CD14-positive monocyte (primary cell): ENCODE results near the gene HOXC11. TPM values are rescaled to one million over a fixed set of nuclear protein-coding genes. Genes with fewer than 3 reads are reported as not detected.

Experiments used
- DNase-seq, 3 donors: peaks; one replicate each; pipeline ENCODE4 v3.0.0-alpha.2; 2011 to 2022
- H2AFZ ChIP-seq: 2 replicates; pipeline ENCODE4 v1.6.0; 2012; ENCODE audit warnings: mild to moderate bottlenecking, low read depth, low read length, inconsistent platforms; ENCODE audit not compliant: insufficient read depth, poor library complexity, severe bottlenecking
- H3K27ac ChIP-seq, 2 donors: 1 replicate in 1 of 2; 2 replicates in 1 of 2; pipeline ENCODE4 v1.5.1; 2012 to 2013; ENCODE audit warnings: low read length in 2 of 2, control low read depth in 1 of 2, inconsistent platforms in 1 of 2, low read depth in 1 of 2, mild to moderate bottlenecking in 1 of 2
- H3K27me3 ChIP-seq, 2 donors: one replicate each; pipeline versions ENCODE4 v1.6.0 to v1.6.1; 2011 to 2013; ENCODE audit warnings: low read length in 2 of 2; ENCODE audit not compliant: control insufficient read depth in 2 of 2, insufficient read depth in 2 of 2
- H3K36me3 ChIP-seq, 2 donors: replicated peaks in 1 of 2; 1 replicate in 1 of 2; 2 replicates in 1 of 2; pipeline versions ENCODE4 v1.5.1 to v1.6.1; 2012 to 2013; ENCODE audit warnings: low read length in 2 of 2, control low read depth in 1 of 2, inconsistent platforms in 1 of 2, mild to moderate bottlenecking in 1 of 2; ENCODE audit not compliant: insufficient read depth in 2 of 2, control insufficient read depth in 1 of 2
- H3K4me1 ChIP-seq, 2 donors: 1 replicate in 1 of 2; 2 replicates in 1 of 2; pipeline versions ENCODE4 v1.5.1 to v1.6.1; 2012 to 2013; ENCODE audit warnings: low read length in 2 of 2, control low read depth in 1 of 2, inconsistent platforms in 1 of 2, mild to moderate bottlenecking in 1 of 2, moderate library complexity in 1 of 2; ENCODE audit not compliant: insufficient read depth in 2 of 2, control insufficient read depth in 1 of 2
- H3K4me2 ChIP-seq: replicated peaks from 2 replicates; pipeline ENCODE3; 2012; ENCODE audit warnings: low read length, moderate library complexity, mild to moderate bottlenecking; ENCODE audit not compliant: poor library complexity, severe bottlenecking; ENCODE audit errors: extremely low read depth
- H3K4me3 ChIP-seq, 3 experiments: fragments of 200-600 bp in 1 of 3; sonication (generic) in 1 of 3; replicated peaks in 1 of 3; 1 replicate in 2 of 3; 2 replicates in 1 of 3; pipeline ENCODE4 v1.5.1; 2011 to 2013; ENCODE audit warnings: low read length in 3 of 3, mild to moderate bottlenecking in 3 of 3, control low read depth in 2 of 3, low read depth in 2 of 3, inconsistent platforms in 1 of 3, moderate library complexity in 1 of 3
- H3K79me2 ChIP-seq: 2 replicates; pipeline ENCODE4 v1.6.0; 2012; ENCODE audit warnings: mild to moderate bottlenecking, control low read depth, inconsistent platforms, low read length, moderate library complexity; ENCODE audit not compliant: insufficient read depth
- H3K9ac ChIP-seq: 2 replicates; pipeline ENCODE4 v1.6.0; 2017; ENCODE audit warnings: low read length, mild to moderate bottlenecking; ENCODE audit not compliant: insufficient read depth, poor library complexity, severe bottlenecking
- H3K9me3 ChIP-seq, 2 donors: replicated peaks in 1 of 2; 1 replicate in 1 of 2; 2 replicates in 1 of 2; pipeline versions ENCODE4 v1.5.1 to v1.6.1; 2012 to 2013; ENCODE audit warnings: low read length in 2 of 2, control low read depth in 1 of 2; ENCODE audit not compliant: control insufficient read depth in 1 of 2, insufficient read depth in 1 of 2
- H4K20me1 ChIP-seq: 2 replicates; pipeline ENCODE4 v1.6.0; 2012; ENCODE audit warnings: mild to moderate bottlenecking, low read length, control low read depth, moderate library complexity; ENCODE audit not compliant: insufficient read depth
- H3K27ac Mint-ChIP-seq, 7 donors: one replicate each; pipeline ENCODE4 v1.8.0; 2020; ENCODE audit warnings: mild to moderate bottlenecking in 7 of 7, mixed read lengths in 7 of 7, moderate library complexity in 6 of 7, inconsistent platforms in 2 of 7
- H3K27me3 Mint-ChIP-seq, 3 donors: one replicate each; pipeline ENCODE4 v1.8.0; 2021 to 2022; ENCODE audit warnings: low read depth in 3 of 3, mild to moderate bottlenecking in 3 of 3, mixed read lengths in 3 of 3, moderate library complexity in 3 of 3, inconsistent platforms in 1 of 3
- H3K36me3 Mint-ChIP-seq, 2 donors: one replicate each; pipeline ENCODE4 v1.8.0; 2020; ENCODE audit warnings: mixed read lengths in 2 of 2, inconsistent platforms in 1 of 2, mild to moderate bottlenecking in 1 of 2
- H3K4me1 Mint-ChIP-seq: one replicate; pipeline ENCODE4 v1.8.0; 2020; ENCODE audit warnings: mild to moderate bottlenecking, mixed read lengths
- H3K4me3 Mint-ChIP-seq, 2 donors: one replicate each; pipeline ENCODE4 v1.8.0; 2020; ENCODE audit warnings: mild to moderate bottlenecking in 2 of 2, mixed read lengths in 2 of 2, moderate library complexity in 1 of 2
- H3K9me3 Mint-ChIP-seq, 7 donors: one replicate each; pipeline ENCODE4 v1.8.0; 2020 to 2022; ENCODE audit warnings: mixed read lengths in 7 of 7, mild to moderate bottlenecking in 6 of 7, moderate library complexity in 6 of 7, inconsistent platforms in 2 of 7
- CTCF ChIP-seq: fragments of 200-600 bp; IDR thresholded peaks from one replicate; pipeline ENCODE4 v1.8.0; 2022; ENCODE audit warnings: antibody characterized with exemption, mild to moderate bottlenecking
- WGBS: methylation state at CpG from one replicate; pipeline ENCODE4 v1.1.5; 2013; ENCODE audit warnings: missing lambda C conversion rate; ENCODE audit not compliant: insufficient coverage; 5-methylcytosine and 5-hydroxymethylcytosine counted together
- intact Hi-C, 2 donors: fragments of 100-400 bp; cut with micrococcal nuclease; formaldehyde crosslinking; loops; one replicate each; pipeline versions ENCODE4 v1.15.0 to v1.15.1; 2023
- polyA plus RNA-seq, 3 donors: library from polyadenylated mRNA; depleted of rRNA in 1 of 3; unstranded in 2 of 3; stranded (reverse) in 1 of 3; fragments of 300-500 nt in 2 of 3; fragments of >200 nt in 1 of 3; fragmentation: Illumina TruSeq in 2 of 3; gene quantifications; 1 replicate in 2 of 3; 2 replicates in 1 of 3; pipeline ENCODE4 v1.2.3, GENCODE V29; 2012 to 2021

HOXC11 gene
- polyA plus RNA-seq, 3 donors: not detected

- Mint-ChIP-seq H3K27ac (no peak overlapping the region), H3K4me3 (peak overlapping the region in 1 of 2 donors; percentile 80), H3K36me3 (peaks cover 6 to 34% of the 10 kb centered on the region in 2 donors), H3K9me3 (peaks cover 16 to 77% (median 50%) of the 10 kb centered on the region in 7 donors), H3K27me3 (peaks cover 98 to 100% (median 100%) of the 10 kb centered on the region in 3 donors), H3K4me1 (peaks cover 42% of the 10 kb centered on the region)
- Histone ChIP-seq H3K9ac (no peak overlapping the region), H3K4me2 (no peak overlapping the region), H3K79me2 (no peaks in the 10 kb centered on the region), H3K36me3 (no peaks in the 10 kb centered on the region), H4K20me1 (no peaks in the 10 kb centered on the region), H3K4me3 (no peak overlapping the region), H3K27ac (no peak overlapping the region), H3K27me3 (peaks cover 91 to 100% of the 10 kb centered on the region in 2 donors), H3K9me3 (peaks cover 36 to 83% of the 10 kb centered on the region in 2 donors), H3K4me1 (peaks cover 30 to 35% of the 10 kb centered on the region in 2 donors), H2AFZ (no peak overlapping the region)
- WGBS: no CpG with 5 or more reads among the region's 4 CpGs
- DNase-seq: no peak
- no peak for TF ChIP-seq CTCF
- intact Hi-C loops: loop anchor here in 1 of 2 donors (10.0 kb wide), 1 partner anchor 293 kb away; no protein-coding TSS in a partner anchor
Observed at GRCh38 chr12:53987787-53988230, 14.9 kb downstream of the HOXC11 start.

- no peak for TF ChIP-seq CTCF
- Histone ChIP-seq H4K20me1 (no peaks in the 10 kb centered on the region), H3K4me1 (peaks cover 23 to 26% of the 10 kb centered on the region in 2 donors), H3K36me3 (no peaks in the 10 kb centered on the region), H3K4me2 (no peak overlapping the region), H3K4me3 (no peak overlapping the region), H3K9me3 (peaks cover 28 to 81% of the 10 kb centered on the region in 2 donors), H3K79me2 (no peaks in the 10 kb centered on the region), H3K9ac (no peak overlapping the region), H3K27me3 (peaks cover 91 to 100% of the 10 kb centered on the region in 2 donors), H2AFZ (no peak overlapping the region), H3K27ac (no peak overlapping the region)
- Mint-ChIP-seq H3K27ac (no peak overlapping the region), H3K36me3 (peaks cover 2 to 26% of the 10 kb centered on the region in 2 donors), H3K9me3 (peaks cover 10 to 68% (median 48%) of the 10 kb centered on the region in 7 donors), H3K4me3 (peak overlapping the region in 1 of 2 donors; percentile 80), H3K27me3 (peaks cover 97 to 100% (median 100%) of the 10 kb centered on the region in 3 donors), H3K4me1 (peaks cover 36% of the 10 kb centered on the region)
- 0% methylated on average over 1 of the region's 5 CpGs for WGBS
- no peak for DNase-seq
- intact Hi-C loops: loop anchor here in 1 of 2 donors (10.0 kb wide), 1 partner anchor 294 kb away; no protein-coding TSS in a partner anchor
Observed at GRCh38 chr12:53988541-53989226, 15.8 kb downstream of the HOXC11 start.
